HCT116 (cell line): Measurements from ENCODE around the gene WNT3A. TPM values are rescaled to one million over a fixed set of nuclear protein-coding genes. Genes with fewer than 3 reads are reported as not detected.

Experiments
- ATAC-seq: fragments of 200-7000 bp; cut with Tn5 transposase; 2 replicates; pipeline ENCODE4 v1.9.1; 2020; ENCODE audit warnings: mild to moderate bottlenecking, moderate library complexity
- BruUV-seq: library from RNA; stranded (reverse); fragments of 400-500 nt; replicated peaks from 2 replicates; lab custom pipeline; 2021; lab: Mats Ljungman, UMichigan
- CTCF ChIA-PET: fragments of 300-600 bp; sonication (Branson Sonifier 250); formaldehyde crosslinking; loops from one replicate; lab custom pipeline; 2021; ENCODE audit warnings: antibody characterized with exemption; lab: Charles Lee
- POLR2A ChIA-PET: fragments of 300-600, 350-600 bp; sonication (Branson Sonifier 250); formaldehyde crosslinking; loops from one replicate; lab custom pipeline; 2021; ENCODE audit warnings: antibody characterized with exemption; lab: Charles Lee
- RAD21 ChIA-PET, 2 experiments: fragments of 300-600 bp; sonication (Branson Sonifier 250); formaldehyde crosslinking; loops; one replicate each; lab custom pipeline; 2023; ENCODE audit warnings: low total read pairs in 2 of 2; ENCODE audit not compliant: uncharacterized antibody in 2 of 2, unreplicated experiment in 2 of 2, low non-redundant PET in 1 of 2; lab: Charles Lee
- DNase-seq: peaks from one replicate; pipeline ENCODE4 v3.0.0-alpha.2; 2010; ENCODE audit warnings: low read depth, low spot score
- H2AFZ ChIP-seq: fragments of 200-600 bp; shearing (Covaris generic), sonication (generic); 2 replicates; pipeline ENCODE4 v1.6.1; 2017; ENCODE audit warnings: low read depth, mixed run types, mixed read lengths, antibody characterized with exemption, low read length; ENCODE audit not compliant: poor library complexity, severe bottlenecking
- H3K27ac ChIP-seq: 2 replicates; pipeline ENCODE4 v1.5.1; 2012; ENCODE audit warnings: low read depth, low read length
- H3K27me3 ChIP-seq: fragments of 200-600 bp; sonication (generic); 2 replicates; pipeline ENCODE4 v1.6.1; 2016; ENCODE audit warnings: mixed run types, low read length, mixed read lengths; ENCODE audit not compliant: insufficient read depth
- H3K36me3 ChIP-seq, 2 experiments: fragments of 200-500 bp in 1 of 2; fragments of 200-600 bp in 1 of 2; sonication (Bioruptor generic) in 1 of 2; sonication (generic) in 1 of 2; 2 replicates each; pipeline versions ENCODE4 v1.5.1 to v1.6.1; 2014 to 2016; ENCODE audit warnings: low read length in 2 of 2, inconsistent platforms in 1 of 2, mixed read lengths in 1 of 2, mixed run types in 1 of 2; ENCODE audit not compliant: insufficient read depth in 2 of 2, control insufficient read depth in 1 of 2
- H3K4me1 ChIP-seq, 2 experiments: fragments of 200-600 bp in 1 of 2; sonication (generic) in 1 of 2; 2 replicates each; pipeline versions ENCODE4 v1.5.1 to v1.6.1; 2012 to 2017; ENCODE audit warnings: low read length in 2 of 2, inconsistent platforms in 1 of 2, mild to moderate bottlenecking in 1 of 2, mixed read lengths in 1 of 2, mixed run types in 1 of 2, moderate library complexity in 1 of 2; ENCODE audit not compliant: insufficient read depth in 2 of 2, control insufficient read depth in 1 of 2
- H3K4me2 ChIP-seq: fragments of 200-600 bp; sonication (generic); 2 replicates; pipeline ENCODE4 v1.6.1; 2017; ENCODE audit warnings: mixed run types, low read length, mixed read lengths
- H3K4me3 ChIP-seq, 2 experiments: fragments of 200-600 bp in 1 of 2; sonication (generic) in 1 of 2; replicated peaks in 1 of 2; 2 replicates each; pipeline ENCODE4 v1.5.1; 2011 to 2016; ENCODE audit warnings: low read length in 2 of 2, control low read depth in 1 of 2, low read depth in 1 of 2, mild to moderate bottlenecking in 1 of 2, mixed read lengths in 1 of 2, mixed run types in 1 of 2
- H3K79me2 ChIP-seq: fragments of 200-600 bp; sonication (generic); 2 replicates; pipeline ENCODE4 v1.6.1; 2017; ENCODE audit warnings: mild to moderate bottlenecking, mixed run types, low read length, moderate library complexity, mixed read lengths; ENCODE audit not compliant: insufficient read depth
- H3K9ac ChIP-seq: fragments of 200-600 bp; sonication (generic); 2 replicates; pipeline ENCODE4 v1.6.1; 2016; ENCODE audit warnings: low read length, mixed read lengths
- H3K9me2 ChIP-seq: fragments of 200-600 bp; sonication (generic), shearing (Covaris generic); 2 replicates; pipeline ENCODE4 v1.6.1; 2017; ENCODE audit warnings: mixed run types, mild to moderate bottlenecking, moderate library complexity; ENCODE audit not compliant: insufficient read depth
- H3K9me3 ChIP-seq, 2 experiments: fragments of 200-500 bp in 1 of 2; fragments of 200-600 bp in 1 of 2; sonication (Bioruptor generic) in 1 of 2; sonication (generic) in 1 of 2; 2 replicates each; pipeline ENCODE4 v1.6.1; 2014 to 2017; ENCODE audit warnings: low read length in 2 of 2, mixed read lengths in 2 of 2, inconsistent platforms in 1 of 2, low read depth in 1 of 2, mild to moderate bottlenecking in 1 of 2, mixed run types in 1 of 2, moderate library complexity in 1 of 2; ENCODE audit not compliant: control insufficient read depth in 1 of 2, insufficient read depth in 1 of 2
- H4K20me1 ChIP-seq: fragments of 200-600 bp; sonication (generic), shearing (Covaris generic); 2 replicates; pipeline ENCODE4 v1.6.1; 2017; ENCODE audit warnings: mixed run types, mild to moderate bottlenecking, moderate library complexity; ENCODE audit not compliant: insufficient read depth
- CEBPB ChIP-seq: IDR thresholded peaks from 2 replicates; pipeline ENCODE4 v1.6.1; 2012; ENCODE audit warnings: low read depth
- ELF1 ChIP-seq: IDR thresholded peaks from 2 replicates; pipeline ENCODE4 v1.6.1; 2012; ENCODE audit warnings: low read depth, borderline replicate concordance
- EZH2 ChIP-seq: fragments of 200-600 bp; sonication (generic); IDR thresholded peaks from 2 replicates; pipeline ENCODE4 v1.6.1; 2017; ENCODE audit warnings: antibody characterized with exemption, mixed run types
- EZH2phosphoT487 ChIP-seq: fragments of 200-600 bp; IDR thresholded peaks from 2 replicates; pipeline ENCODE4 v1.6.1; 2018; ENCODE audit warnings: antibody characterized with exemption, borderline replicate concordance
- FOSL1 ChIP-seq: IDR thresholded peaks from 2 replicates; pipeline ENCODE4 v1.6.1; 2012; ENCODE audit warnings: low read depth
- POLR2A ChIP-seq: IDR thresholded peaks from 2 replicates; pipeline ENCODE4 v1.7.0; 2011; ENCODE audit warnings: borderline replicate concordance; ENCODE audit not compliant: insufficient read depth, insufficient read length; ENCODE audit errors: extremely low read depth
- POLR2AphosphoS5 ChIP-seq: IDR thresholded peaks from 2 replicates; pipeline ENCODE4 v1.6.1; 2011; ENCODE audit warnings: mild to moderate bottlenecking, low read depth, low read length, moderate library complexity
- RAD21 ChIP-seq: IDR thresholded peaks from 2 replicates; pipeline ENCODE4 v1.6.1; 2012; ENCODE audit warnings: low read depth, mild to moderate bottlenecking
- SIN3A ChIP-seq: IDR thresholded peaks from 2 replicates; pipeline ENCODE4 v1.6.1; 2012; ENCODE audit warnings: low read depth
- SP1 ChIP-seq: IDR thresholded peaks from 2 replicates; pipeline ENCODE4 v1.6.1; 2012; ENCODE audit warnings: low read depth
- SRF ChIP-seq: IDR thresholded peaks from 2 replicates; pipeline ENCODE4 v1.6.1; 2012; ENCODE audit warnings: low read depth
- TCF7L2 ChIP-seq: IDR thresholded peaks from 2 replicates; pipeline ENCODE4 v1.7.0; 2011; ENCODE audit warnings: borderline replicate concordance, inconsistent platforms; ENCODE audit not compliant: insufficient read depth, insufficient read length; ENCODE audit errors: extremely low read depth
- YY1 ChIP-seq: IDR thresholded peaks from 2 replicates; pipeline ENCODE4 v1.6.1; 2011; ENCODE audit warnings: low read length, low read depth, moderate library complexity, mild to moderate bottlenecking; ENCODE audit not compliant: insufficient replicate concordance; ENCODE audit errors: extremely low read depth
- ZFX ChIP-seq: fragments of 450-650 bp; IDR thresholded peaks from 2 replicates; pipeline ENCODE4 v1.6.1; 2017
- intact Hi-C: fragments of 100-400 bp; cut with micrococcal nuclease; formaldehyde crosslinking; loops from 2 replicates; pipeline ENCODE4 v1.10.0; 2022
- total RNA-seq: library from RNA; stranded (reverse); gene quantifications from one replicate; pipeline ENCODE4 v1.2.1, GENCODE V29; 2021; ENCODE audit not compliant: unreplicated experiment
- TF ChIP-seq, protein P1 (sequence below): IDR thresholded peaks from 2 replicates; pipeline ENCODE4 v1.6.1; 2012
- TF ChIP-seq, protein P2 (sequence below): IDR thresholded peaks from 2 replicates; pipeline ENCODE4 v1.6.1; 2011; ENCODE audit warnings: mild to moderate bottlenecking, low read length, moderate library complexity; ENCODE audit not compliant: insufficient replicate concordance; ENCODE audit errors: extremely low read depth

Gene WNT3A
- total RNA-seq, 1 experiment from 2014 or later, result 3.7 TPM

GRCh38 chr1:228079601-228080263 is 72.9 kb downstream of the WNT3A start:
- H3K79me2 ChIP-seq, result peaks cover 54% of the 10 kb centered on the region
- no peaks in the 10 kb centered on the region for H3K27me3 ChIP-seq
- peaks cover 12% of the 10 kb centered on the region for H4K20me1 ChIP-seq
- DNase-seq, result no peak
- ChIA-PET CTCF (no interaction called here), POLR2A (no interaction called here), RAD21 (no interaction called here)
- no peaks in the 10 kb centered on the region for H3K9me3 ChIP-seq
- H2AFZ ChIP-seq, result no peak overlapping the region
- H3K9me2 ChIP-seq, result no peaks in the 10 kb centered on the region
- intact Hi-C loops, result loop anchor here (10.0 kb wide), 1 partner anchor 315 kb away; no protein-coding TSS in a partner anchor
- H3K36me3 ChIP-seq, result peaks cover 0 to 7% of the 10 kb centered on the region in 2 experiments; a peak in 1 of 4 replicates
- TF ChIP-seq SRF (no peak), SP1 (no peak), EZH2 (no peak), YY1 (no peak), FOSL1 (no peak), ZFX (no peak), SIN3A (no peak), POLR2A (no peak)
- TF ChIP-seq, protein P1, sequence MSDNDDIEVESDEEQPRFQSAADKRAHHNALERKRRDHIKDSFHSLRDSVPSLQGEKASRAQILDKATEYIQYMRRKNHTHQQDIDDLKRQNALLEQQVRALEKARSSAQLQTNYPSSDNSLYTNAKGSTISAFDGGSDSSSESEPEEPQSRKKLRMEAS, result no peak
- no peak overlapping the region for H3K4me3 ChIP-seq
- no peak overlapping the region for H3K4me2 ChIP-seq
- no peak for ATAC-seq
- H3K4me1 ChIP-seq, result peaks cover 6 to 22% of the 10 kb centered on the region in 2 experiments; a peak in 3 of 4 replicates
- no peak overlapping the region for H3K9ac ChIP-seq
- H3K27ac ChIP-seq, result no peak overlapping the region
- no TSS peak for BruUV-seq

DNA sequence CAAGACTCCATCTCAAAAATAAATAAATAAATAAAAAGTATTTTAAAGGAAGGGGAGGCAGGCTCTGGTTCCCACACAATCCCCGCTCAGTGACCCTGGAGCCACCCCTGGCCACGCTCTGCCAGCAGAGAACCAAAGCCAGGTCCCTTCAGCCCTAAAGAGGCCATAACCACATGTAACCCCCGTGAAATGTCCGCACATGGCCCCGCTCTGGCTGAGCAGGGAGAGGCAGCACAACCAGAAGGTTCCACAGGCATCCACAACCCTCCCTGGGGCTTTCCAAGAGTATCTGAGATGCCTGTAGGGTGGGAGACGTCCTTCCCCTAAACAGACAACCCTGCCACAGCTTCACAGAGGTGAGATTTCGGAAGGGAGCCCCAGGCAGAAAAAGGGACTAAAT is 74.3 kb downstream of the WNT3A start:
- H3K9ac ChIP-seq, result peak overlapping the region; percentile 100
- H3K27ac ChIP-seq, result peak overlapping the region; percentile 92
- DNase-seq (no peak), ATAC-seq (no peak)
- H3K27me3 ChIP-seq, result no peaks in the 10 kb centered on the region
- intact Hi-C loops, result no loop called here
- peaks cover 68% of the 10 kb centered on the region for H3K79me2 ChIP-seq
- BruUV-seq, result no TSS peak
- peak overlapping the region; percentile 94 to 99 for H3K4me3 ChIP-seq
- H3K36me3 ChIP-seq, result peaks cover 0 to 15% of the 10 kb centered on the region in 2 experiments; a peak in 1 of 4 replicates
- CTCF ChIA-PET, result interaction anchor here (1.3 kb wide), 1 partner anchor 10 kb away, joined by 3 read pairs; no protein-coding TSS in a partner anchor
- H3K9me2 ChIP-seq, result no peaks in the 10 kb centered on the region
- RAD21 ChIA-PET, result interaction anchor here in 1 of 2 experiments (2.1 kb wide), 1 partner anchor 81 kb away, joined by 4 read pairs; no protein-coding TSS in a partner anchor
- no peaks in the 10 kb centered on the region for H3K9me3 ChIP-seq
- POLR2A ChIA-PET, result interaction anchor here (1.1 kb wide), 1 partner anchor 82 kb away, joined by 3 read pairs; no protein-coding TSS in a partner anchor
- no peak overlapping the region for H2AFZ ChIP-seq
- H4K20me1 ChIP-seq, result peaks cover 17% of the 10 kb centered on the region
- peak overlapping the region; percentile 96 for H3K4me2 ChIP-seq
- peaks cover 8 to 34% of the 10 kb centered on the region in 2 experiments; a peak in 3 of 4 replicates for H3K4me1 ChIP-seq
- no peak for TF ChIP-seq TCF7L2
- no peak for TF ChIP-seq SP1
- TF ChIP-seq, protein P2, sequence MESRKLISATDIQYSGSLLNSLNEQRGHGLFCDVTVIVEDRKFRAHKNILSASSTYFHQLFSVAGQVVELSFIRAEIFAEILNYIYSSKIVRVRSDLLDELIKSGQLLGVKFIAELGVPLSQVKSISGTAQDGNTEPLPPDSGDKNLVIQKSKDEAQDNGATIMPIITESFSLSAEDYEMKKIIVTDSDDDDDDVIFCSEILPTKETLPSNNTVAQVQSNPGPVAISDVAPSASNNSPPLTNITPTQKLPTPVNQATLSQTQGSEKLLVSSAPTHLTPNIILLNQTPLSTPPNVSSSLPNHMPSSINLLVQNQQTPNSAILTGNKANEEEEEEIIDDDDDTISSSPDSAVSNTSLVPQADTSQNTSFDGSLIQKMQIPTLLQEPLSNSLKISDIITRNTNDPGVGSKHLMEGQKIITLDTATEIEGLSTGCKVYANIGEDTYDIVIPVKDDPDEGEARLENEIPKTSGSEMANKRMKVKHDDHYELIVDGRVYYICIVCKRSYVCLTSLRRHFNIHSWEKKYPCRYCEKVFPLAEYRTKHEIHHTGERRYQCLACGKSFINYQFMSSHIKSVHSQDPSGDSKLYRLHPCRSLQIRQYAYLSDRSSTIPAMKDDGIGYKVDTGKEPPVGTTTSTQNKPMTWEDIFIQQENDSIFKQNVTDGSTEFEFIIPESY, result no peak
- TF ChIP-seq EZH2, result no peak
- TF ChIP-seq RAD21, result no peak
- no peak for TF ChIP-seq FOSL1
- no peak for TF ChIP-seq CEBPB
- no peak for TF ChIP-seq ZFX
- TF ChIP-seq ELF1, result no peak
- TF ChIP-seq YY1, result no peak
- no peak for TF ChIP-seq POLR2AphosphoS5
- no peak for TF ChIP-seq EZH2phosphoT487
